ENCODE results near the gene TMEM123. TPM values are rescaled to one million over a fixed set of nuclear protein-coding genes. Genes with fewer than 3 reads are reported as not detected.
A peak's percentile ranks its signal among the peaks of the same experiment; 100 is the strongest.

The TMEM123 gene
- total and polyA plus RNA-seq, 2 donors (not counting 1 experiment from before 2014, with no cell fraction given): 36.7 to 422 TPM

- Histone ChIP-seq H3K4me3 (ENCODE audit: control extremely low read depth in 1 of 5, extremely low read depth in 1 of 5, insufficient read depth in 1 of 5, low read depth in 2 of 5, low read length in 4 of 5) (no peak overlapping the region), H3K4me2 (replicated peaks; ENCODE audit: low read depth, low read length, poor library complexity, severe bottlenecking) (peak overlapping the region; percentile 16), H3K27me3 (replicated peaks in 1 of 4; ENCODE audit: control extremely low read depth in 1 of 4, control insufficient read depth in 3 of 4, insufficient read depth in 4 of 4, low read length in 3 of 4) (no peaks in the 10 kb centered on the region), H3K79me2 (ENCODE audit: control insufficient read depth, insufficient read depth, low read length) (peaks cover 81% of the 10 kb centered on the region), H3K36me3 (replicated peaks in 1 of 2; ENCODE audit: control extremely low read depth in 1 of 2, control insufficient read depth in 1 of 2, extremely low read depth in 1 of 2, insufficient read depth in 2 of 2, low read length in 1 of 2) (peaks cover 3 to 27% of the 10 kb centered on the region in 2 experiments), H3K27ac (ENCODE audit: low read length in 2 of 2) (peak overlapping the region; percentile 20 to 77), H2AFZ (ENCODE audit: insufficient read depth, low read depth, low read length, poor library complexity, severe bottlenecking) (no peak overlapping the region), H3K9ac (ENCODE audit: low read length) (no peak overlapping the region), H4K20me1 (ENCODE audit: control insufficient read depth, insufficient read depth, low read length, poor library complexity, severe bottlenecking) (peaks cover 29% of the 10 kb centered on the region), H3K9me3 (ENCODE audit: control extremely low read depth in 1 of 3, control insufficient read depth in 2 of 3, insufficient read depth in 1 of 3, low read length in 2 of 3) (no peaks in the 10 kb centered on the region), H3K4me1 (ENCODE audit: control insufficient read depth in 2 of 2, insufficient read depth in 2 of 2, low read length in 2 of 2) (peaks cover 47 to 56% of the 10 kb centered on the region in 2 donors)
- H3K9me3 Mint-ChIP-seq (ENCODE audit: insufficient read depth): no peaks in the 10 kb centered on the region
- no peak overlapping the region for H3K27ac Mint-ChIP-seq
- no peaks in the 10 kb centered on the region for H3K27me3 Mint-ChIP-seq
- peaks cover 81% of the 10 kb centered on the region for H3K4me1 Mint-ChIP-seq
- ChIA-PET CTCF (interaction anchor here (0.6 to 3.9 kb wide), 3 partner anchors 58 to 105 kb away, joined by 3 to 26 read pairs (median 4); no protein-coding TSS in a partner anchor), POLR2A (no interaction called here)
- ATAC-seq (ENCODE audit: low read depth) (no peak), DNase-seq (no peak)
- TF ChIP-seq CTCF (IDR thresholded peaks at IDR 0.05): no peak
- TF ChIP-seq EZH2 (IDR thresholded peaks at IDR 0.05; ENCODE audit: borderline replicate concordance, insufficient read depth, low read depth, low read length, poor library complexity, severe bottlenecking): no peak
- intact Hi-C loops (cut with micrococcal nuclease): no loop called here
- peak overlapping the region; percentile 98 for H3K4me3 Mint-ChIP-seq
- no CpG with 5 or more reads among the region's 2 CpGs for WGBS (ENCODE audit: insufficient coverage)
These were observed 4.4 kb downstream of the TMEM123 start for GRCh38 chr11:102447941-102448868.

- DNase-seq: peak; percentile 65
- H3K4me3 ChIP-seq (ENCODE audit: control extremely low read depth in 1 of 5, extremely low read depth in 1 of 5, insufficient read depth in 1 of 5, low read depth in 2 of 5, low read length in 4 of 5): no peak overlapping the region
- intact Hi-C loops (cut with micrococcal nuclease): no loop called here
- H2AFZ ChIP-seq (ENCODE audit: insufficient read depth, low read depth, low read length, poor library complexity, severe bottlenecking): no peak overlapping the region
- Mint-ChIP-seq H3K4me3 (peak overlapping the region; percentile 59), H3K4me1 (peaks cover 86% of the 10 kb centered on the region), H3K27ac (peak overlapping the region; percentile 58), H3K27me3 (no peaks in the 10 kb centered on the region), H3K9me3 (ENCODE audit: insufficient read depth) (no peaks in the 10 kb centered on the region)
- TF ChIP-seq CTCF (IDR thresholded peaks at IDR 0.05) (no peak), EZH2 (IDR thresholded peaks at IDR 0.05; ENCODE audit: borderline replicate concordance, insufficient read depth, low read depth, low read length, poor library complexity, severe bottlenecking) (no peak)
- peak overlapping the region in 1 of 2 donors; percentile 77 for H3K27ac ChIP-seq (ENCODE audit: low read length in 2 of 2)
- H3K36me3 ChIP-seq (replicated peaks in 1 of 2; ENCODE audit: control extremely low read depth in 1 of 2, control insufficient read depth in 1 of 2, extremely low read depth in 1 of 2, insufficient read depth in 2 of 2, low read length in 1 of 2): peaks cover 3 to 27% of the 10 kb centered on the region in 2 experiments
- H3K4me2 ChIP-seq (replicated peaks; ENCODE audit: low read depth, low read length, poor library complexity, severe bottlenecking): peak overlapping the region; percentile 6
- ChIA-PET POLR2A (no interaction called here), CTCF (interaction anchor here (1.1 to 1.5 kb wide), 2 partner anchors 49 to 57 kb away, joined by 3 to 6 read pairs; no protein-coding TSS in a partner anchor)
- H3K9ac ChIP-seq (ENCODE audit: low read length): no peak overlapping the region
- ATAC-seq (ENCODE audit: low read depth): peak; percentile 7
- H3K4me1 ChIP-seq (ENCODE audit: control insufficient read depth in 2 of 2, insufficient read depth in 2 of 2, low read length in 2 of 2): peaks cover 43 to 55% of the 10 kb centered on the region in 2 donors
- peaks cover 83% of the 10 kb centered on the region for H3K79me2 ChIP-seq (ENCODE audit: control insufficient read depth, insufficient read depth, low read length)
- no peaks in the 10 kb centered on the region for H3K27me3 ChIP-seq (replicated peaks in 1 of 4; ENCODE audit: control extremely low read depth in 1 of 4, control insufficient read depth in 3 of 4, insufficient read depth in 4 of 4, low read length in 3 of 4)
- peaks cover 29% of the 10 kb centered on the region for H4K20me1 ChIP-seq (ENCODE audit: control insufficient read depth, insufficient read depth, low read length, poor library complexity, severe bottlenecking)
- no peaks in the 10 kb centered on the region for H3K9me3 ChIP-seq (ENCODE audit: control extremely low read depth in 1 of 3, control insufficient read depth in 2 of 3, insufficient read depth in 1 of 3, low read length in 2 of 3)
These were observed 5.4 kb downstream of the TMEM123 start for GRCh38 chr11:102447193-102447592.

Data from B cell (primary cell).